Suppressor macrophage treated with lipopolysaccharide for 1 hour (primary cell): ENCODE data around the gene TIMP2.
A peak's percentile ranks its signal among the peaks of the same experiment; 100 is the strongest.
"Not testable (repeated sequence)": the region's sequence is repeated elsewhere in the genome, so short reads cannot be mapped to it uniquely, and the experiment has no call there.

Experiments used
- DNase-seq, 3 donors: peaks; one replicate each; pipeline ENCODE4 v3.0.0-alpha.2; 2020 to 2022

TIMP2 gene

DNA sequence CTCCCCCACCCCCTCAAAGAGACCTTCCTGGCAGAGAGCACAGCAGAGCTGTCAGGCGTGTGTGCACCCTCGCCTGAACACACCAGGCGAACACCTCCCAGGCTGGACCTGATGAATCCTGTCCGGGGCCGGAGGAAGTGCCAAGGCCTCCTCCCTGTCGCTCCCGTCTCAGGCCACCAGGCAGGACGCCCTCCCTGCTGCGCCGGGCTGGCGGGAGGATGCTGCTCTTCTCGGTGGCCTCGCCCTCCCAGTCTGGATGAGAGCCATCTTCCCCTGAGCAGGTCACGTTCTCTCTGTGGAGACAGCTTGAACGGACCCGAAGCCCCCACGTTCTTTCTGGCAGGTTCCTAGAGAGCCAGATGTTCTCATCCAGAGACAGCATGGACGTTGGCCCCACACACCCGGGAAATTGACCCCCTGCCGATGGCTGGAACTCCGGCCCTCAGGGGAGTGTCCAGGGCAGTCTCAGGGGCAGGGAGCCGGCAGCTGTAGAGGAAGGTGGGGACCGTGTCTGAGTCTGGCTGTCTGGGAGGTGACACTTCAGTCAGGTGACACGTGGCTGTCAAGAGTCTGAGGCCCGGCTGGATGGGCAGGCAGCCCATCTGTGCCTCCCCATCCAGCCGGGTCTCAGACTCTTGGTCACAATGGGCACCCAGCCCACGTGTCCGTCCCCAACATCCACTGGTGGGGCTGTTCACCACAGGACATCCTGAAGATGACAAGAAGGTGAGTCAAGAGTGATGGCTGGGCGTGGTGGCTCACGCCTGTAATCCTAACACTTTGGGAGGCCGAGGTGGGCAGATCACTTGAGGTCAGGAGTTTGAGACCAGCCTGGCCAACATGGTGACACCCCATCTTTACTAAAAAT, 5.0 kb upstream of the TIMP2 start:
- DNase-seq: no peak

- DNase-seq: peak; percentile 89 to 92 (median 90)
Measured at GRCh38 chr17:78925662-78926555, 722 bp upstream of the TIMP2 start.

DNA sequence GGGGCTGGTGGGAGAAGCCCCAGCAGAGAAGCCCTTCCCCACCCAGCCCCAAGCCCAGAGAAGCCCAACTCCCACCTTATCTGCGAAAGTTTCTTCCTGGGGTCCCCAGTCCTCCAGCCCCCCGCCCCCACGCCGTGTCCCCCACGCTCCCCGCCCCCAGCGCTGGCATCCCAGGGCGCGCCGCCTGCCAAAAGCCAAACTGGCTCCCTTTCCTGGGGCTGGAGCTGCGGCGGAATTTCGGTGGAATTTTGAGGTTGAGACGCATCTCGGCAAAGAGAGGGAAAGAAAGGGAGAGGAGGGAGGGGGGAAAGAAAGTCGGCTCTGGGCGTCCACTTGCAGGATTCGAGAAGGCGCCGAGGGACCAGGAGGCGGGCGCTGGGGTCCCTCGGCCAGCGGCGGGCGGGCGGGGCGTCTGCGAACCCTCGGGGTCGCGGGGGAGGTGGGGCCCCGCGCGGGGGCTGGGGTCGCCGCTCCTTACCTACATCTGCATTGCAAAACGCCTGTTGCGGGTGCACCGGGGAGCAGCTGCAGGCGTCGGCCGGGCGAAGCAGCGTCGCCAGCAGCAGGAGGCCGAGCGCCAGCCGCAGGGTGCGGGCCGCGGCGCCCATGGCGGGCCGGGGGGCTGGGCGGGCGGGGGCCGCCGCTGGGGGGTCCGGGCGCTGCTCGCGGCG, 571 bp downstream of the TIMP2 start:
- DNase-seq: peak in 1 of 3 donors; percentile 42

DNA sequence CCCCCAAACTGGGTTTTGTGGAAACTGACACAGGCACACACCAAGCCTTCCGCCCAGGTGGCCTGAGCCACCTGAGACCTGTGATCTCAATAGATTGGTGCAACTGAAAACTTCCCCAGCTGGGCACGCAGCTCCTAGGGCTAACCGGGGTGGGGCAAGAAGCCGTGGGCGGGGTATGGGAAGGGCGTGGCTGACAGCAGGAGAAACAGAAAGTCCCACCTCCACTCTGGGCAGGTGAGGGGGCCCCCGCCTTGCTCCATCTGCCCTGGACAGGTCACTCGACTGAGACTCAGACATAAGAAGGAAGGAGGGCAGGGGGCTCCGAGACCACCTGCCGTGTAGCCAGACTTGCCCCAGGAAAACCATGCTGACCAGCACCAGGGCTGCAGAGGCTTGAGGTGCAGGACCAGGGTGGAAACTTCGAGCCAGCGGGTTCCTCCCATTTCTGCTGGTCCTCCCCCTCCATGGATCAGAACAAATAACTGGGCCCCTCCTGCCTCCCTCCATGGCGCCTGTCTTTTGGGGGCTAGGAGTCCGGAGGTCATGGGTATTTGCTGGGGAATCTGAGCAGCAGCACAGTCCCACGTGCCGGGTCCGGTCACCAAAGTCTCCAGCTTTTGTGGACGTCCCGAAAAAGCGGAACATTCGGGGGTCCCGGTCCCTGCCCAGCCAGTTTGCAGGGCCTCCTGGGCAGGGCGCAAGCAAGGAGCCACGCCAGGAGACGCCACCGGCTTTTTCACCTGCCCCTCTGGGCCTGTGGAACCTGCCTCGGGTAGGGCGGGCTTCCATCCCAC, 1.3 kb downstream of the TIMP2 start:
- DNase-seq: peak; percentile 65 to 87 (median 74)

GRCh38 chr17:78922816-78923498, 2.2 kb downstream of the TIMP2 start:
- DNase-seq: peak; percentile 47 to 49 (median 48)

DNA sequence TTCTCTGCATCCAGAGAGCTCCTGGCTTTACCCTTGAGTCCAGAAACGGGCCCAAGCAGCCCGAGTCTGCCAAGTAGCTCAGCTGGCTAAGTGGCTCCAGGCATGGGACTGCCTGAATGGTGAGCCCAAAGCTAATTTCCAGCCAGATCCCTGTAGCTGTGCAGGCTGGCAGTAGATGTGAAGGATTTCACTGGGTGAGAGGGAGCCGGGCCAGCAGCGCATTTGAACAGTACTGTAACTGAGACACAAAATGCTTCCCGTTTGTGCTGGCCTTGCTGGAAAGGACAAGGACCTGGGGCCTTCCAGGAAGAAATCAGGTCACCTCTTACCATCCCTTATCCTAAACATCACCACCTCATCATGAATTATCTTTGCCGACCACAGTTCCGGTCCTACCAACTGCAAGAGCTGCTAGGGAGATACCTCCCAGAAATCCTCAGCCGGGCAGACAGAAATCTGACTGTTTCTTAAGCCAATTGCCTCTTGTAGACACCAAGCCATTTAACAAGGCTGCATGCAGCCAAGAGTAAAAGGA, 3.7 kb downstream of the TIMP2 start:
- DNase-seq: no peak

- DNase-seq: no peak
Measured at GRCh38 chr17:78920528-78920927, 4.7 kb downstream of the TIMP2 start.

- DNase-seq: no peak
Measured at GRCh38 chr17:78919861-78920450, 5.2 kb downstream of the TIMP2 start.

- no peak for DNase-seq
Measured at GRCh38 chr17:78918979-78919378, 6.2 kb downstream of the TIMP2 start.

GRCh38 chr17:78917451-78918275, 7.5 kb downstream of the TIMP2 start:
- no peak for DNase-seq

DNA sequence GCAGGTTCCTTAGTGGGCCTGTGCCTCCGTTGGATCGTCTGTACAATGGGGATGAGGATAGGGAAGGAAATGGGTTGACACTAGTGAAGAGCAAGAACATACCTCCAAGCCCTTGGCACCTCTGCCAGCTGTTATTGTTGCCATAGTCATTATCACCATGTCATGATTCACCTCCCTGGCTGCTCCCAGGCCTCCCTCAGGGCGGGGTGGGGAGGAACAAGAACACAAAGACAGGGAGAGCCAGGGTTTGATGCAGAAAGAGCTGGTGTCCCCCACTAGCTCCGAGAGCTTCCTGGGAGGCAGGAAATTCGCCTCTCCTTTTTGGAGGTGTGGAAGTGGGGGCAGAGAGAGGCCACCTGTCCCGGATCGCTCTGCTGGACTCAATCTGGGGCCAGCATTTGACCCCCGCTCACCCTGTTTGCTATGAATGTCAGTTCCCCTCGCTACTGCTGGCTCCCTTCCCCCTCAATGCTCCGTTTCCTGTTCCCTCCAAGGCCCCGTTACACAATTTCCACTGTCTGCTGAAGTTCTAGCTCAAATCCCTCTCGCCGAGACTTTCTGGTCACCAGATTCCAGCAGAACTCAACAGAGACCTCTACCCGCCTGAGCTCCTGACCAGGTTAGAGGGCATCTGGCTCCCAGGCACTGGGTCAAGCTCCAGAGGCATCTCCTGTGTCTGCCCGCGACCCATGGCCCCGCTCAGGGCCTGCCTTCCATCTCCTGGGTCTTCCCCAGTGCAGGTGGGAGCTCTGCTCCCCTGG, 9.1 kb downstream of the TIMP2 start:
- peak; percentile 80 to 83 (median 83) for DNase-seq

DNA sequence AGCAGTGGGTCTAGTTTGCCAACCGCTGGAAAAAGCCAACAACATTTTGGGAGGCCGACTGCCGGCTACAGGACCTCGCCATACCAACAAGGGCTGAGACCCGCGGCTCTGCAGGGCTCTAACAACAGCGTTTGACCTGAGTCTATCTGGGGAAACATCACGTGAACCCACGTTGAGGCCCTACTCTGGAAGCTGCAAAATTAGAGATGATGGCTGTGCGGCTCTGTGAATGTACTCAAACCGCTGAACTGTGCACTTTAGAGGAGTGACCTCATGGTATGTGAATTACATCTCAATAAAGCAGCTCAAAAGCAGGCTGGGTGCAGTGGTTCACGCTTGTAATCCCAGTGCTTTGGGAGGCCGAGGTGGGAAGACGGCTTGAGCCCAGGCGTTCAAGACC, 12.1 kb downstream of the TIMP2 start:
- DNase-seq: no peak

DNA sequence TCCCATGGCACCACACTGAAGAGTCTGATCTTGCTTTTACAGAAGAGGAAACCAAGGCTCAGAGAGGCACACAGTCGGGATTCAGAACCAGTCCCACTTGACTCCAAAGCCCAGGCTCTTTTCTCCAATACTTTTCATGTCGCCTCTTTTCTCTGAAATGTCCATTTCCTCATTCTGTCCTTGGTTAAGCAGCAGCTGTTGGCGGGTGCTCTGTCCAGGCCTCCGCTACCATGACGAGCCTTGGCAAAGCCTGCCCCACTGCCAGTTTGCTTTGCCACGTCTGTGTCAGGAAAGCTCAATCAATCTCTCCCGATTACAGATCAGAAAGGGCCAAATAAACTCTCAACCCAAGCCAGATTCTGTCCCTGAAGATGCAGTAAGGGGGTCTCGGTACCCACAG, 13.1 kb downstream of the TIMP2 start:
- peak; percentile 62 to 68 (median 64) for DNase-seq

DNA sequence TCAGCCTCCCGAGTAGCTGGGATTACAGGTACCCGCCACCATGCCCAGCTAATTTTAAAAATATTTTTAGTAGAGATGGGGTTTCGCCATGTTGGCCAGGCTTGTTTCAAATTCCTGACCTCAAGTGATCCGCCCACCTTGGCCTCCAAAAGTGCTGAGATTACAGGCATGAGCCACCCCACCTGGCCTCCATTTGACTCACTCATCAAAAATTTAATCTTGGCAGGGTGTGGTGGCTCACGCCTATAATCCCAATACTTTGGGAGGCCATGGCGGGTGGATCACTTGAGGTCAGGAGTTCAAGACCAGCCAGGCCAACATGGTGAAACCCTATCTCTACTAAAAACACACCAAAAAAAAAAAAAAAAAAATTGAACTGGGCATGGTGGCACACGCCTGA, 13.6 kb downstream of the TIMP2 start:
- not testable (repeated sequence) for DNase-seq

GRCh38 chr17:78910497-78911284, 14.5 kb downstream of the TIMP2 start:
- peak; percentile 92 to 96 (median 94) for DNase-seq

DNA sequence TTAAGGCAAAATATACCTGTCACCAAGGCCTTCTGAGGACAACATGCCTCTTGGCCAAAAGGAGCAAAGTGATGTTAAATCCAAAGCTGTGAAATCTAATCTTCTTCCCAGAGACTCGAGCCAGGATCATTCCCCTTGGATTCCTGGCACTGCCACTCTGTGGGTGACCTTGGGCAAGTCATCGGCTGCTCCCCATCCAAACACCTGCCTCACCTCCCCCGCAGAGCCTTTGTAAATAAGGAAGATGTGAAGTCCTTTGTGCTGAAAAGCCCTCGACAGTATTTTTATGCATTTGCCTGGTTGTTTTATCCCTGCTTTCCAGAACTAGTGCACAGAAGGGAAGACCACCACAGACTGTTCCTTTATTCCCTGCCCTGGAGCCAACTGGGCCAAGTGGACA, 16.8 kb downstream of the TIMP2 start:
- no peak for DNase-seq

- DNase-seq: no peak
Measured at GRCh38 chr17:78905541-78905940, 19.6 kb downstream of the TIMP2 start.

DNA sequence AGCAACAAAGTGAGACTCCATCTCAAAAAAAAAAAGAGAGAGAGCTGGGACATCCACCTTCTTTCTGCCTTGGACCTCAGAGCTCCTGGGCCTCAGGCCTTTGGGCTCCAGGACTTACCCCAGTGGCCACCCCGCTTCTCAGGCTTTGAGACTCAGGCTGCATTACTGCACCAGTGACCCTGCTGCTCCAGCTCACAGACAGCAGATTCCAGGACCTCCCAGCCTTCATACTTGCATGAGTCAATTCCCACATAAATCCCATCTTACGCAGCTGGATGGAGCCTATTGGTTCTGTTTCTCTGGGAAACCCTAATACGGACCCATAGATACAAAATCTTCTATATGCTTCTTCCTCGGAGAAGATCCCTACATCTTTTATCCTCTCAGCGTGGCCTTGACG, 20.1 kb downstream of the TIMP2 start:
- DNase-seq: no peak
